ENCODE results near the gene EIPR1.

Gene EIPR1

DNA sequence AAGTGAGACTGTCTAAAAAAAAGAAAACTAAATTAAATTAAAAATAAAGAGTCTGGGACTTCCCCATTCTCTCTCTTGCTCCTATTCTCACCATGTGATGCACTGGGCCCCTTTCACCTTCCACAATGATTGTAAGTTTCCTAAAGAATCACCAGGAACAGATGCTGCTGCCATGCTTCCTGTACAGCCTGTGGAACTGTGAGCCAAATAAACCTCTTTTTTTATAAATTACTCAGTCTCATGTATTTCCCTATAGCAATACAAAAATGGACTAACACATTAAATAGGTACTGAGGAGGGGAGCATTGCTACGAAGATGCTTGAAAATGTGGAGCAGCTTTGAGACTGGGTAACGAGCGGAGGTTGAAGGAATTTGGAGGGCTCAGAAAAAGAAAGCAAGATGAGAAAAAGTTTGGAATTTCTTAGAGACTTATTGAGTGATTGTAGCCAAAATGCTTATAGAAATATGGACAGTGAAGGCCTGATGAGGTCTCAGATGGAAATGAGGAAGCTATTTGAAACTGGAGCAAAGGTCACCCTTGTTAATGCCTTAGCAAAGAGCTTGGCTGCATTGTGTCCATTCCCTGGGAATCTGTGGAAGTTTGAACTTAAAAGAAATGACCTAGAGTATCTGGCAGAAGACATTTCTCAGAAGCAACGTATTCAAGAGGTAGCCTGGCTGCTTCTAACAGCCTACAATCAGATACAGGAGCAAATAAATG, 128.7 kb downstream of the EIPR1 start:
- no peak for DNase-seq (ENCODE audit: low read depth, low spot score)

DNA sequence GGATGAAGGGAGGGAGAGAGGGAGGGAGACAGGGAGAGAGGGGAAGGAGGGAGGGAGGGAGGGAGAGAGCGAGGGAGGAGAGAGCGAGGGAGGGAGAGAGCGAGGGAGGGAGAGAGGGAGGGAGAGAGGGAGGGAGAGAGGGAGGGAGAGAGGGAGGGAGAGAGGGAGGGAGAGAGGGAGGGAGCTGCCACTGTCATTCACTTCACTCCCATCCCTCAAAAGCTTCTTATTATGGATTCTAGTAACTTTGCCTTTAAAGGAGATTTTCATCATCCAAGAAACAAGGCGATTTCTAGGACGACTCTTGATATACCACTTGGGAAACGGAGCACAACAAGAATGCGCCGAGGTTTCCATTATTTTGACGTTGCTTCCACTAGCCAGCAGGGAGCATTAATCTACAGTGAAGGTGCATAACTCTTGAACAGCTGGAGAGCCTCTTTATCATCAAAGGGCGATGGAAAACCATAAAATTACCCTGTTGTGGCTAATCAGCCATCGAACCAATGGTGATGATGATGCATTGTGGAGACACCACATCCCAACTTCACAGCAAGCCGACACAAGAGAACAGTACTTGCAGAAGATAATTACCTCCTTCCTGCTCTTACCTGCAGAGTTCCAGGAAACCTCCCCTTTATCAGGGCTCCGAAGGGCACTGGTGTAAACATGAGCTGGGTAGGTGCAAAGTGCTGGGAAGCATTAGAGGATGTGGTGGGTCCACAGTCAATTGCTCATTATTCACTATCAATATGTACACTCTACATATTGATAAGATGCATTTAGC, 130.5 kb downstream of the EIPR1 start:
- DNase-seq (ENCODE audit: low read depth, low spot score): no peak

DNA sequence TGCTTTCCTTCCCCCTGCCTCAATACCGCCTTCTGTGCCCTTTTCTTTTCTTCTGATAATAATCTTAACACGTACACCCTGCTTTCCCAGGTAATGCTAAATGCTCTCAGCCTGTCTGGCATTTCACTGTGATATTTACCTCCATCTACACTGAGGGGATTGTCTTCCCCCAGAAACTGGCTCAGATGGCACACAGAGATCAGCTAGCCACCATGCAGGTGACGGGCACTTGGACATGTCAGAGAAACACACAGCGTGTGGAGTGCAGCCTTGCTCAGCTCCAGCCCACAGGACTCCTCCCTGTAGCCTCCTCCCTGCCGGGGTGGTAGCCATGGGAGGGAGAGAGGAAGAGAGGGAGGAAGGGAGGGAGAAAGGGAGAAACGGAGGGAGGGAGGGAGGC, 131.2 kb downstream of the EIPR1 start:
- no peak for DNase-seq (ENCODE audit: low read depth, low spot score)

DNA sequence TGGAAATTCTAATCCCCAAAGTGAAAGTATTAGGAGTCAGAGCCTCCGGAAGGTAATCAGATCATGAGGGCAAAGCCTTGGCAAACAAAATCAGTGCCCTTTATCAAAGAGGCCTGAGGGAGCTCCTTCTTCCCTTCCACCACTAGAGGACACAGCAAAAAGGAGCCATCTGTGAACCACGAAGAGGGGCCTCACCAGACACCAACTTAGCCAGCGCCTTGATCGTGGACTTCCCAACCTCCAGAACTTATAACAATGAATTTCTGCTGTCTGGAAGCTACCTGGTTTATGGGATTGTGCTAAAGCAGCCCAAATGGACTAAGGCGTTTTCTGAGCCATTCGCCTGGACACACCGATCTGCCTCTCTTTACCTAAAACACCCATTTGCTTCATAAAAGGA, 133.1 kb downstream of the EIPR1 start:
- no peak for DNase-seq (ENCODE audit: low read depth, low spot score)

DNA sequence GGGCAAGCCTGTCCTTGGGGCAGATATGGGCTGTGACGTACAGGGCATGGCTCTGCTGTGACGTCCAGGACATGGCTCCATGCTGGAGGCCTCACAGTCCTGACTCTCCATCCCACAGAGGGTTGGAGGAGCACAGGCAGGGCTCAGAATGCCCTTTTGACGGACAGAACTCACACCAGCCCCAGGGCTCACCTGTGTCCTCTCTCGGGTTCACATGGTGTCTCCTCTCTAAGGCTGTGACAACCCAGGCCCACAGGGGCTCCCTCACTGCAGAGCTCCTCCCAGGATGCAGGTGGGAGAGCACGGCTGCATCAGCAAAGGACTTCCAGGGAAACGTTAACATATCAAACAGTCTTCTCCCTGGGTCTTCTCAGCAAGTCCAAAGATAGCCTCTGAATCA, 133.8 kb downstream of the EIPR1 start:
- DNase-seq (ENCODE audit: low read depth, low spot score): no peak

DNA sequence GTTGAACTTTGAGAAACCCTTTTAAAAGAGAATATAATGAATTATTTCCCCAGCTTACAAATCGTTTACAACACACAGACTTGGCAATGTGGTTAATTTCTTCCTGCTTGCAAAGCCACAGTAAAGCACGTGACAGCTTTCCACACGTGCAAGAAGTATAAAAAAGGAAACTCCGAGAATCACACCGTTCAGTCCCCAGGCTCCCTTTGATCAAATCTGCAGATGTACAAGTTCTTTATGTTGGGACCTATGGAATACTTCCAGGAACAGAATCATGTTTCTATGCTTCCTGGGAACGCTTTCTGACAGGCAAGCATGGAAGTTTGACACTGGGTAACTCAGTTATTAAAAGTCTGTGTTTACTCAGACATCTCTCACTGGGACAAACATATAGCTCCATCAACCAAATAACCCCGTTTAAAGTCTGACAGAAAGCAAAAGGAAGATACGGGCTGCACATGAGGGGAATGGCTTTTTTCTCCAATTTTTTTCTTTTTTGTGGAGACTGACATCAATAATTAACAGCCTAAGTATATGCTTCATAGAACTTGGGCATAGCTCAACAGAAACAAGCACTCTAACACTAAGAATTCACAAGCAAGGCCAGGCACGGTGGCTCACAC, 134.8 kb downstream of the EIPR1 start:
- no peak for DNase-seq (ENCODE audit: low read depth, low spot score)

DNA sequence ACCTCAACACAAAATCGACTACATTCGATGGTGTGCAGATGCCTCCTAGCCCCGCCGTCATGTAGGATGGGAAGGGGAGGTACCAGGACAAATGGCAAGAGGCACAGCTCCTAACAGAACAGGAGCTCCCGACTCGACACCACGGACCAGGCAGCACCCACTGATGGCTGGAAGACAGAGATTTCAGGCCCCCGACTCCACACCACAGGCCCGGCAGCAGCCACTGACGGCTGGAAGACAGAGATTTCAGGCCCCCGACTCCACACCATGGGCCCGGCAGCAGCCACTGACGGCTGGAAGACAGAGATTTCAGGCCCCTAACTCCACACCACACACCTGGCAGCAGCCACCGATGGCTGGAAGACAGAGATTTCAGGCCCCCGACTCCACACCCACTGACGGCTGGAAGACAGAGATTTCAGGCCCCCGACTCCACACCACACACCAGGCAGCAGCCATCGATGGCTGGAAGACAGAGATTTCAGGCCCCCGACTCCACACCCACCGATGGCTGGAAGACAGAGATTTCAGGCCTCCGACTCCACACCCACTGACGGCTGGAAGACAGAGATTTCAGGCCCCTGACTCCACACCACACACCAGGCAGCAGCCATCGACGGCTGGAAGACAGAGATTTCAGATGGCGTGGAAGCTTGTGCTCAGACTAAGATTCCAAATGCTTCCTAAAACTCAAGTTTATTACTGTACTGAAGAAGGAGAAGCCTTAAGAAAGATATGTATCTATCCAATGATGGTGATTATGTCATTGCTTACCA, 135.5 kb downstream of the EIPR1 start:
- DNase-seq (ENCODE audit: low read depth, low spot score): no peak

DNA sequence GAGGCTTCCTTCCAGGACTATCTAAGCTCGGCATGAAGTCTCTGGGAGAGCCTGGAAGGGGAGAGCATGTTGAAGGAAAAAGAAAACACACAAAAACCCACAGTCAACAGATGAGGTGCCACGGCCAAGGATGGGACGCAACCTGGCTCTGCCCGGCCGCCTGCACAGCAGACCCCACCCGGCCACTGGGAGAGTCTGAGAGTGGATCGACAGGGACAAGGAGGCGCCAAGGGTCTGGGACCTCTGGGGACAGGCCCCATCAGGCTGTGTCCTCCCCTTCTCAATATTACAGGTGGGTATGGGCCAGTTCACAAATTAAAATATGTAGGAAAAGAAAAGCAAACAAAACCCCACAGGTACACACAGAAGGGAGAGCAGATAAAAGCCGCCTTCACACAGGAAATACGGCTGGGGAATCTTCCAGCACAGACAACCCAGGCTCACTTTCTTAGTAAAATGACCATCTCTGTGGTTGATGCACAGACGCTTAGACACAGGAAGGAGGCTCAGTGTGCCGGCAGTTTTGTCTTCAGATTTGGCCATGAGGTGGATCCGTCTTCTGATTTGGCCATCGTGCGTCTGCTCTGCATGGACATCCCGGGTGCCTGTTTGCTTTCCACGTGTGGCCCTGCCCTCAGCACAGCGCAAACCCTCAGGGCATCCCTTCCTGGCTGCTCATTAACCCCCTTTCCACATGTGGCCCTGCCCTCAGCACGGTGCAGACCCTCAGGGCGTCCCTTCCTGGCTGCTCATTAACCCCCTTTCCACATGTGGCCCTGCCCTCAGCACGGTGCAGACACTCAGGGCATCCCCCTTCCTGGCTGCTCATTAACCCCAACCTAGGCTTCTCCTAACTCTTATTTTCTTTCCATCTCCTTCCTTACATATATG, 138.4 kb downstream of the EIPR1 start:
- no peak for DNase-seq (ENCODE audit: low read depth, low spot score)

DNA sequence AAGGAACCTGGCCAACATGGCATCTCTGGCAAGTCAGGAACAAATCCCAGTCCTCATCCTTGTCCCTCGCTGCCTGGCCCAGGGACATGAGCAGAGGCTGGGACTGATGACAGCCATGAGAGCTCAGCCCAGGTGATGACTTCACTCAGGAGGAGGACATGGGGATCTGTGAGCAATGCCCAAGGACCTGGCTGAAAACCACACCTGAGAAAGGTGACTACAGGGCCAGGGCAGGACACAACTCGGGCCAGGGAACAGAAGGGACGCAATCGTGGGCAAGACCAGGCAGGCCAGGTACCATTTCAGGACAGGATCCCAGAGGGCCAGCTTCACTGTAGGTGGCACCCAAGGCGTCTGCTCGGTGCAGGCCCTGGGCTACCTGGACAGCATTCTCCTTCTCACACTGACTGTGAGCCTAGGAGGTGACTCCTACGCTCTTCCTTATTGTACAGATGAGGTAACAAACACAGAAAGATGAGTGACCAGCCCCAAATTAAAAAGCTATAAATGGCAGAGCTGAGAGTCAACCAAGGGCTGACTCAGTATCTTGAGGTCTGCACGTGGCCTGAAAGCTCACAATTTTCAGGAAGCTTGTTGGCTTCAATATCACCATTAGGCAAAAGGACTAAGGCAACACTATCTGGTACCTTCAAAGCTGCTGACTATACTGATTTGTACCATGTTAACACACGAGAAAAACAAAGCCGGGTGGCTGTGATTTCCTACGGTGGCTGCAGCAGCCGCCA, 141.1 kb downstream of the EIPR1 start:
- DNase-seq (ENCODE audit: low read depth, low spot score): no peak

DNA sequence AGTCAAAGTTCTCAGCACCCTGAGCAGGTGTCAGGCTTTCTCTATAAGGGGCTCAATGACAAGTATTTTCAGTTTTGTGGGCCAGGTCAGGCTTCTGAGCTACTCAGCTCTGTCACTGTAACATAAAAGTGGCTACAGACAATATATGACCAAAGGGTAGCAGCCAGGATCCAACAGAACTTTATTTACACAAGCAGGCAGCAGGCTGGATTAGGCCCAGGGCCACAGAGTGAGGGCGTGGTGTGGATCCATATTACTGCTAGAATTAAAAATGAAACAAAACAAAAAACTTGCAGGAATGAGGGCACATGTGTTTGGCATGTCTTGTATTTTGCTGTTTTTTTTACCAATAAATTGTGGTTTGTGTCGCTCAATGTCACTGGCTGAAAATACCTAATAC, 143.7 kb downstream of the EIPR1 start:
- DNase-seq (ENCODE audit: low read depth, low spot score): no peak

DNA sequence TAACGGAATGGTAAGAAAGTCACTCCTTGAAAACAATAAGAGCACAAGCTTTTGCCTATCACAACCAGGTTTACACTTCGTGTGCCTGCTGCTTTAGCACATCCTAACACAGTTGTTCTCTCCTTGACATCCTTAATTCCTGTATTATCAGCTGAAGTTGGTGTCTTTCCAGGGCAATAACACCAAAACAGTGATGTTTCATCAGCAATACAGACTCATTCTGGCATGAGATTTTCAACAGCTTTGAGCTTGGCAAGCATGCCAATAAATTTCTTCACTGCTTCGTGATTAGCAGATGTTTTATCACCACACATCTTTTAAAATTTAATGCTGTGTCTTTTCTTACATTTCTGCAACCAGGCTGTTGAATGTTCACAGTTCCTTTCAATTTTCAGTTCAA, 148.4 kb downstream of the EIPR1 start:
- no peak for DNase-seq (ENCODE audit: low read depth, low spot score)

DNA sequence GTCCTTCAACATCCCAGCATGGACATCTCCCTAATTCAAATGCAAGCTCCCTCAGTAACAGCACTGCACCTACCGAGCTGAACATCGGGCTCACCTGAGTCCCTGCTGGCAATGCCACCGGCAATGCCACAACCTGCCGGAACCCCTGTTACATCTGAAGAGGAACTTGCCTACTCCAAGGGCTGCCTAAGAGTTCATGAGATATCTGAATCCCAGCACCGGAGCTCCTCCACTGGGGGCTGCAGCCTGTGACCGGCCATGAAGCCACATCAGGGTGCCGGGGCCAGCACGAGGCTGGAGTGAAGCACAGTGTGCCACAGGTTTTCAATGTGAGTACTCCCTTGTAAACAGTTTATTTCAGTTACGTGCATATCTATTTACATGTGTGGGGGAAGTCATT, 152.9 kb downstream of the EIPR1 start:
- DNase-seq (ENCODE audit: low read depth, low spot score): no peak

DNA sequence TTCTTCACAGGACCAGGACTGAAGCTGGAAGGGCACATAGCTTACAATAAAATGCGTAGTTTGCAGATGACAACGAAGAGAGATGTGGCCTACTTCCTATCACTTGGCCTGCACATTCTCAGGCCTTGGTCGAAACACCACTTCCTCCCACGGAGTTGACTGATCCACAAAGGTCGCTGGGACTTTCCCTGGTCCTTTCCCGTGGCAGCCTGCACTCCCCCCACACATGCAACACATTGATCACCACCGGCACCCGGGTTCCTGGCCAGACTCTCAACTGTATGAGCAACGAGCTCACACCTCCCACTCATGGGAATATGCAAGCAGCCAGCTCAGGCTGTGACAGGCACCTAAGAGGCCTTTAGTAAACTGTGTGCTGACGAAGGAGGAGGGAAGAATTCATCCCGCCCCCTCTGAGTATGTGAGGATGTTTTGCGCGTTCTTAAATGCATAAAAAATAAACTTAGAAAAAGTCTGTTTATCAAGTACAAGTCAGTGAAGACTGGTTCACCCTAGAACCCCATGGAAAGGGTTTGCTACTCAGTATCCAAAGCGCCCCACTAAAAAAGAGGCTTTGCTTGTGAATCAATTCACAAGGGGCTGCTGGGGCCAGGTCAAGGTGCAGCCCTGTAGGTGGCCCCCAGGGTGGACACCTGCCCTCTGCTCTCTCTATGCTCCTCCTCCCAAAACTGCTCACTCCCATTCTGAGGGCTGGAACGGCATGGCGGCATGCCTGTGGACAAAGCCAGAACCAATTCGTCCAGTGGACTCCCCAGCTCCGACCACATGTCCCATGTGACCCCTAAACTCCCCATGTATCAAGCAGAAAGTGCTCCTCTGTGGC, 154.3 kb downstream of the EIPR1 start:
- DNase-seq (ENCODE audit: low read depth, low spot score): peak; percentile 69

DNA sequence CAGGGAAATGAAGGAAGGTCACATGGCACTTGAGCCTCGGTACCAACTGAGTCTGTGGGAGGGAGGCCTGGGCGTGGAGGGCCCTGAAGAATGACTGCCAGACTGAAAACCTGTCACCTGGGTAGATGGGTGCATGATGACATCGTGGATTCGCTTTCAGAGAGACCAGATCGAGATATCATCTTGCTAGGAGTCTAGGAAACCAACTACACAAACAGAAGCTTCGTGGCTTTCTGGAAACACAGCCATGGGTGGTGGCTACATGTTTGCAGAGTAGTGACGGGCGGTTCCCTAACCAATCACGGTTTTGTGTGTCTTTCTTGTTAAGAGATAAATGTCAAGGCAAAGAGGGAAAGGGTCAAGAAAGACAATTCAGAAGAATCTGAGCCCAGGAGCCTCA, 155.0 kb downstream of the EIPR1 start:
- peak; percentile 16 for DNase-seq (ENCODE audit: low read depth, low spot score)

DNA sequence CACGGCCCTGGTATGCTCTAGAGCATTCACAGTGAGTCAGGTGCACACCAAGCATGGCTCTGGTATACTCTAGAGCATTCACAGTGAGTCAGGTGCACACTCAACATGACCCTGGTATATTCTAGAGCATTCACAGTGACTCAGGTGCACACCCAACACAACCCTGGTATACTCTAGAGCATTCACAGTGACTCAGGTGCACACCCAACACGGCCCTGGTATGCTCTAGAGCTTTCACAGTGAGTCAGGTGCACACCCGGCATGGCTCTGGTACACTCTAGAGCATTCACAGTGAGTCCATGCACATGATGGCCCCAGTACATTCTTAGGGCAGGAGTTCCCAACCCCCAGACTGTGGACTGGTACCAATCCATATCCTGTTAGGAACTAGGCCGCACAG, 158.1 kb downstream of the EIPR1 start:
- DNase-seq (ENCODE audit: low read depth, low spot score): no peak

DNA sequence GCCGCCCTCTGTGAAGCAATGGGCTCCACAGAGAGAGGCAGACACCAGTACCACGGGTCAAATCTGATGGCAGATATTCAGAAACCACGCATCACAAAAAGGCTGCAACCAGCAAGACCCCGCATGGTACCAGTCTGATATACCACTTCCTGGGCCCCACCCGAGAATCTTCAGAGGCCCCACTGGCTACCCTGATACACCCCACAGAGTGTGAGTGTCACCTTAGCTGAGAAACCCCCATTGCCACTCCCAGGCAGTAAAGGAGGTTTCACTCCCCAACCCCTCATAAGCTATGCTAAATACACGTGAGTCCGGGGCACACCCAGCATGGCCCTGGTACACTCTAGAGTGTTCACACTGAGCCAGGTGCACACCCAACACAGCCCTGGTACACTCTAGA, 160.0 kb downstream of the EIPR1 start:
- DNase-seq (ENCODE audit: low read depth, low spot score): no peak

DNA sequence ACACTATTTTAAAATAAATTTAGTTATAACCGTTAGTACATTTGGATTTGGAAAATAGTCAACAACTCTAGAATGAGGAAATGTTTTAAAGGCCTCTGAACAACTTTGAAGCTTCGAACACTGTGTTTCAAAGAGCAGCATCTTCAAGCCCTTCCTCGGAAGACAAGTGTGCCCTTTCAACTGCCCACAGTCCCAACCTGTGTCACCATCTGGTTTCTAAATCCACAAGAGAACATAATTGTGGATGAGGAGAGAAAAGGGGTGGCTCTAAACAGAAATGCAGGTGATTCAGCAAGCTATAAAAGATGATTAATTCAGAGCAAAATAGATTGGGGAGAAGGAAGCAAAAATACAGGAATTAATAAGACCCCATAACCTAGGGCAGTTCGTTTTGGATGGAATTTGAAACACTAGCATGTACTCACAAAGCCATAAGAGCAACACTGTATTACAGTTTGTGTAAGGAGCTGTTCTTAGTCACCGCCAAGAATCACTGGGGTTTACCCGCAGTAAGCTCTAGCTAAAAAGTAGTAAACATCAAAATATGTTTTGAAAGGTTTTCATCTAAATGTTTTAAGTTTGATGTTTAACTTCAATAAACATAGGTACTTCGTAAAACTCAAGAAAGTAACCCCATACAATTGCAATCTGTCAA, 160.7 kb downstream of the EIPR1 start:
- DNase-seq (ENCODE audit: low read depth, low spot score): no peak

DNA sequence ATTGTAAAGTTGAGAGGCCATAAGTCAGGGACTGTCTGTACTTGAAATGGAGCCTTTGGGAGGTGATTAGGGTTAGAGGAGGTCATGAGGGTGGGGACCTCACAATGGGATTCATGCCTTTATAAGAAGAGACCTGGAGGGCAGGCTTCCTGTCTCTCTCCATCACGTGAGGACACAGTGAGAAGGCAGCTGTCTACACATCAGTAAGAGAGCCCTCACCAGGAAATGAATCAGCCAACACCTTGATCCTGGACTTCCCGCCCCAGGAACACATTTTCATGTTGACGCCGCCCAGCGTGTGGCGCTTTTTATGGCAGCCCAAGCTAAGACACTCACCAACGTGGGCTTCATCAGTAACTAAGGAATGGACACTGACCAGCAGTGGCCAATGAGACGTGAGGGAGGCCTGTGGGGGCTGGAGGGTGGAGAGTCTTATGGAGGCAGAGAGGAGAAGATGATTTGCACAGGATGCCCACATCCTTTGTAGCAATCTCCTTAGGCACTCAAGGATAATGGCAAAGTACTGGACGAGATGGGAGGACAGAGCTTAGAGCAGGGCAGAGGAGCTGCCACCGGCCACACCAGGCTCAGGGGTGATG, 162.7 kb downstream of the EIPR1 start:
- no peak for DNase-seq (ENCODE audit: low read depth, low spot score)

DNA sequence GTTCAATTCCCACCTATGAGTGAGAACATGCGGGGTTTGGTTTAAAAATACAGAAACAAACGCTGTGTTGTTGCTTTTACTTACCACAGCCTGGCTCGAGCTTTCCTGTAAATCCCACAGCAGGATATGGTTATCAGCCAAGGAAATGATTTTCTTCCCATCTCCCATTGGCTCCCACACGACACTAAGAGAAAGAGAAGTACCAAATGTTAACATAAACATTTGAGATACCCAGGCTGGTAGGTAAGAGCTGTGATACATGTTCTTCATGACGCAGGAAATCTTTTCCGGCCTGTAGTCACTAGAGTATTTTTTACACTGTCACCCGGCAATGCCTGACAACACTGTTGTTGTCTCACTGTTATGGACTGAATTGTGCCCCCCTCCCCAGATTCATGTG, 163.6 kb downstream of the EIPR1 start:
- DNase-seq (ENCODE audit: low read depth, low spot score): no peak

Measured in activated naive CD8-positive, alpha-beta T cell treated with anti-CD3 and anti-CD28 coated beads, Interleukin-2, amount 50 U/mL, for 16 hours (primary cell).